Globus pallidus (tissue), 1 donor: Measurements from ENCODE around the gene IFT27.
A peak's percentile ranks its signal among the peaks of the same experiment; 100 is the strongest.
"Not testable (repeated sequence)": the region's sequence is repeated elsewhere in the genome, so short reads cannot be mapped to it uniquely, and the experiment has no call there.

Experiments used
- DNase-seq: peaks from one replicate; pipeline ENCODE4 v3.0.0-alpha.2; 2015; ENCODE audit warnings: low spot score

Gene IFT27

DNA sequence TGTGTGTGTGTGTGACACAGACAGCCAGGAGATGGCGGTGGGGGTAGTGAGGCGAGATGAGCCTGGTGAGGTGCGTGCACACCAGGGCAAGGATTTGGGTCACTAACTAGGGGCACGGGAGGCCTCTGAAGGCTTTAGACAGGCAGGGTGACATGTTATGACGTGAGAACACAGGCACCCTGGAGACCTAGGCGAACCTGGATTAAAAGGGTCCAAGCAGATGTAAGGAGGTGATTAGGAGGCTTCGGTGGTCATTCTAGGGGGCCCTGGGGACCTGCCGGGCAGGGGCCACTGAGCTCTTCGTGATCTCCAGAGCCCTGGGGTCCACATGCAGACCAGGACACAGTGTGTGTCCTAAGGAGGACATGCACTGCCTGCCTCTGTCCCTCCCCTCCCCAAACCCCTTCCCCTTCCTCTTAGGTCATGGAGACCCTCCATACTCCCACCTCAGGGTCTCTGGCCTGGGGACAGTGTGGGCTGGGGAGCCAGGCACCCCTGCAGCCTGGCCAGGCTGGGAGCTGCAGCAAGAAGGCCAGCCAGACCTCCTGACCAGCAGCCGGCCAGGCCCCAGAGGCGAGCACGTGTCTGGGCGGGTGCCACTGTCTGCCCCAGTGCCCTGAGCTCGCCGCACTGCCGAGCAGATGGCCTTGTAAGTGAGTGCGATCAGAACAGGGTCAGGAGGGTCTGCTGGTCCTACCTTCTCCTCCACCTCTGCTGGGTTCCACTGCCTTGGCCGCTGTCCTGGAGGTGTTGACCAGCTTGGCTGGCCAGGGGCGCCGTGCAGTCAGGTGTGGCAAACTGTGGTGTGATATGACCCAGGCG, 32.1 kb downstream of the IFT27 start:
- no peak for DNase-seq

DNA sequence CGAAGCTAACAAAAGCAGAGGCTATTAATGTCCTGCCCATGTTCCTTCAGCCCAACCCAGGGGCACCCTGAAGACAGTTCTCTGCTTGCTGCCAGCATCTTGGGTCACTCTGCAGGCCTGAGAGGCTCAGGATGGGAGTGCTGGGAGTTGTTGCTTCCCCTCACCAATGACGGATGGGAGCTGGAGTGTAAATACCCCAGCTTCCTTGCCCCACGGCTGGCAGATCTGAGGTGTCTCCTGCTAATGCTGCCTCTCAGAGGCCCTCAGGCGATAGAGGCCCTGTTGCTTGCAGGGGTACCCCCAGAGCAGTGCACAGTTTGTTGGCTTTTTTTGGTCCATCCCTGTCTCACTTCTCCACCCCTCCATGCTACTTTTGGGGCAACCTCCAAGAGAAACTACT, 32.9 kb downstream of the IFT27 start:
- DNase-seq = no peak

DNA sequence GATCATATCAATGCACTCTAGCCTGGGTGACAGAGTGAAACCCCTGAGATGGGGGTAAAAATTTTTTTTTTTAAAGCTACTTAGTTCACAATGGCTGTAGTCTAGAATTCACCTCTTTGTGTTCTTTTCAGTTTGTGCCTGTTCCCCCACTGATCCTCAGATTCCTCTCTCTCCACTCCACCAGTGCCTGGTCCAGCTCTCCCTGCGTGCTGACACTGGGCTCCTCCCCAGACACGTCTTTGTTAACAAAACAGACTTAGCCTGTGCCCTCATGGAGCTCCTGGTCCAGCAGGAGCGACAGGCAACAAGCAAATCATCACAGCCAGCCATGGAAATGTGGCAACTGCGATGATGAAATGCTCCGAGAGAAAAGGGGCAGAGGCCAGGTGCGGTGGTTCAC, 34.0 kb downstream of the IFT27 start:
- DNase-seq = no peak

DNA sequence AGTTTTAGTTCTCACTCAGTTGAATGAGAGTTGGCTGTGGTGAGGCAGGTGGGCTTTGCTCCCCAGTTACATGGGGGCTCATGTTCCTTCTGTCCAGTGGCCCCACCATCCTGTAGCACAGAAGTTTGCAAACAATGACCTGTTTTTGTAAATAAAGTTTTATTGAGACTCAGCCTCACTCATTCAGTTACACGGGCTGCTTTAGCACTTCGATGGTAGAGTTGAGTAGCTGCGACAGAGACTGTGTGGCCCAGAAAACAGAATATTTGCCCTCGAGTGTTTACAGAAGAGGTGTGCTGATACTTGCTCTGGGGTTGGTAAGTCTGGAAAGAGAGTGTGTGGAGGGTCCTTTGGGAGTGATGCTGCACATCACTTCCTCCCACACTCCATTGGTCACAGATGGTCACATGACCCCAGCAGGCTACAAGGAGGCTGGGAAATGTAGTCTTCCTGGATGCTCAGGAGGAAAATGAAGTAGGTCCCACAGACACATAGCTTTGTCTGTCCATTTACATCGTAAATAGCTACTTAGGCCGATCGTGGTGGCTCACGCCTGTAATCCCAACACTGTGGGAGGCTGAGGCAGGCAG, 34.6 kb downstream of the IFT27 start:
- no peak for DNase-seq

DNA sequence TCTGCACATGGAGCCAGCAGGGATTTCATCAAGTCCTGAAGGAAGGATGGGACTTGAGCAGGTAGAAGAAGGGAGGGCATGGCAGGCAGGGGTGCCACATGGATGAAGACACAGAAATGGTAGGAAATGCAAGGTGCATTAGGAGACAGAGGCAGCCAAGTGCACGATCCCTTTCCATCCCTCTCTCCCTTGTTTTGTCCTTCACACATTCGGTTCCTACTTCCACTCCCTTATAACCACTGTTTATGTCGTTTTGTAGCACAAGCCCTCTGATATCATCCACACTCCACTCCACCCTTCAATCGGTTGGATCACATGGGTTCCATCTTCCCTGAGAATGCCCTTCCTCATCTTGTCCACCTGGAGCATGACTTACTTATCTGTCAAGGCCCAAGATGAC, 35.2 kb downstream of the IFT27 start:
- no peak for DNase-seq

DNA sequence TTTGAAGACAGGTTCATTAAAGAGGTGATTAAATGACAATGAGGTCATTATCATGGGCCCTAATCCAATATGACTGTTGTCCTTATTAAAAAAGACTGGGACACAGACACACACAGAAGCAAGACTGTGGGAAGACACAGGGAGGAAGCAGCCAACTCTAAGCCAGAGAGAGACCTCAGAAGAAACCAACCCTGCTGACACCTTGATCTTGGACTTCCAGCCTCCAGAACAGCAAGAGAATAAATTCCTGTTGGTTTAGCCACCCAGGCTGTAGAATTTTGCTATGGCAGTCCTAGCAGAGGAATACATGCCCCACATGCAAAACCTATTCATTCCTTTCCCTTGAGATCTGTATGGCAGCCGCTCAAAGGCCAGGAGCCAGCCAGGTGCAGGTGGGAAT, 36.7 kb downstream of the IFT27 start:
- DNase-seq = no peak

DNA sequence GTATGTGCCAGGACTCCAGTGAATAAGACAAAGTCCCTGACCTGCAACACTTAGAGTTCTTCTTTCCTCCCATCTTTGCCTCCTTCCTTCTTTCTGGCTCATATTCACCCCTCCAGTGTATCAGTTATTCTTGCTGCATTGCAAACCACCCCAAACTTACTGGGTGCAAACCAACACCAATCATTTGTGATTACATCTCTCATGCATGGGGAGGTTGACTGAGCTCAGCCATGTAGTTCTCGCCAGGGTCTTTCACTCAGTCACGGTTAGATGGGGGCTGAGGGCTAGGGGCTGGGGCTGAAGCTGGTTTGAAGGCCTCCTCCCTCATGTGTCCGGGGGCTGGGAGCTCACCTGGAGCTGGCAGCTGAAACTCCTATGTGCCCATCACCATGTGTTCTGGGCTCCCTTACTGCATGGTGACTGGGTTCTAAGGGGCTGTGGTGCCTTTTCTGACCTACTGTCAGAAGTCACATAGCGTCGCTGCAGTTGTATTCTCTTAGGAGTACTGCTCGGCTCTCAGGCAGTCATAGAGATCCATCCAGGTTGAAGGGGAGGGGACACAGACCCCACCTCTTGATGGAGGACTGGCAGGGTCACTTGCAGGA, 37.4 kb downstream of the IFT27 start:
- no peak for DNase-seq

DNA sequence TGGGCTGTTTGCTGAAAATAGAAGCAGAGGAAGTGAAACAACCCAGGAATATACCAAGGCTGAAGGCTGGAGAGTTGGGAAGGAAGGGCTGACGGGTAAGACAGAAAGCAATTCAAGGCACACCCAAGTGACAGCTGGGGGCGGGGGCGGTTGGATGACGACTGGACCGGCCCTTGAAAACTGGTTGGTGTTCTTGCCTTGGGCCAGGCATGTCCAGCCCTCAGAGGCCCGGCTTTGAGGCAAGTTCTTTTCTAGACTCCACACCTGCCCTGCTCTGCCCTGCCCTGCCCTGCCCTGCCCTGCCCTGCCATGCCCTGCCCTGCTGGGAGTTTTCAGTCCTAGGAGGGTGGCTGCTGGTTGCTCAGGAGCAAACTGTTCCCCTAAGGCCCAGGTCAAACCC, 38.1 kb downstream of the IFT27 start:
- peak; percentile 24 for DNase-seq

DNA sequence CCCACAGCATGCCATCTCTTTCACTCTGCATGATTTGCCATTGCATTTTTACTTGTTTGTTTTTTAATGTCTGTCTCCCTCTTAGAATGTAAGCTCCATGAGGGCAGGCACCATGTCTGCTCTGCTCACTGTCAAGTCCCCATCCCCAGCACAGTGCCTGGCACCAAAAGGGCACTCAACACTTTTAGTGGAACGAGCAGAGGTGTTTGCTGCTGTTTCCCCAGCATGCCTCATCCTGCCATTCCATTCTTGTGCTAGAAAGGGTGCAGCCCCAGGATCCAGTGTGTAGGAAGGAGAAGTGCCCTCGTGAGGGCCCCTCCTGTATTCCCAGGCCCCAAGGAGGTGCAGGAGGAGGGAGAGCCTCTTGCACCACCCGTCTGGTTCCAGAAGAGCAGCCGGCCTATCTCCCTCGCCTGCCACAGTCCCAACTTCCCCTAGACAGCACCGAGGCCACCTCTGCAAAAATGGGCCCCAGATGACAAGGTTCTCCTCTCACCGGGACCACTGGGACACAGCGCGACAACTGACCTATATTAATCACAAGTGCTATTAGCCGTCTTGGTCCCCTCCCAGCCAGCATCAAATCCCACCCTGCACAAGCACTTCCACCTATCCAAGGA, 39.1 kb downstream of the IFT27 start:
- DNase-seq = no peak

DNA sequence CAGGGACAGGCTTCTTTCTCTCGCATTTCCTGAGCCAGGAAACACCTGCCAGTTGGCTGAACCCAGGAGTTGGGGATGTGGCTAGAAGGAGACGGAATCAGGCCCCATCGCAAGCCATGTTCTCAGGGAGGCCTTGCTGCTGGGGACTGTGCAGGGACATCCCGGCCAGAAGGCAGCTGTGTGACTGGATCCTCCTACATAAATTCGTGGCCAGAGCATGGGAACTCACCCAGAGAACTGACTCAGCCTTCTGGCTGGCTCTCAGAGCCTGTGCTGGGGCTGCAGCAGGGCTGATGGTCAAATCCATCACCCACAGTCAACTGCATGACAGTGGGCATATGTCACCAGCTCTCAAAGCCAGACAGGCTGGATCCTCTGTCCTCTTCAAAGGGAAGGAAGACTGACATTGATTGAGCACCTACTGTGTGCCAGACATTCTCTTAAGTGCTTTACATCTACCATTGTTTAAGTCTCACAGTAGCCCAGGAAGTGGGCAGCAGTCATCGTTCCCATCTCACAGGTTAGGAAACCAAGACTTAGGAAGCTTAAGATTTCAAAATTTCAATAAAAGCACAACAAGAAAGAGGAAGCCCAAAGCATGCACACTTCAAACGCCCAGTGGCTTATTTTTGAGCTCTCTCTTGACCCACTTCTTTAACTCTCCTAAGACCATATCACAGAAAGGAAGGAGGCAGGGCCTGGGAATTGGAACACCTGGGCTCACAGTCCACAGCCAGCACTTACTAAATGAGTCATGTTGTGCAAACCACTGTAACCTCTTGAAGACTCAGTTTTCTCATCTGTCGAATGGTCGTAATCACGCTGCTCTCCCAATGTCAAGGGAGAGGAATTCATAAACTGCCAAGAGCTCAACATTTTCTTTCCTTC, 41.5 kb downstream of the IFT27 start:
- no peak for DNase-seq

DNA sequence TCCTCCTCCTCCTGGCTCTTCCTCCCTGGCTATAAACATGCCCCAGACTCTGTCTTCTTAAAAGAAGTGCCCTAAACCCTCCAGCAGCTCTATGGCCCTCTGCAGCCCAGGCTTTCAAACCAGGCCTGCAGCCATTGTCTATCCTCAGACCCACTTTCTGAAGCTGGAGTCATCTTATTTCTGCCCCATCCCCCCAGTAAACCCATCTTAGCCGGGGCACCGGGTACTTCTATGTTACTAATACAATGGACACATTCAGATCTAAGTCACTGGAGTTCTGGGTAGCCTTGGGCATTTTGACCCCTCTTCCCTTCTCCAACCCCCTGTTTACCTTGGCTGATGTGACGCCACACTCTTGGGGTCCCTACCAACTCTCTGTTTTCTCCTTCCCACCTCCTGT, 42.6 kb downstream of the IFT27 start:
- no peak for DNase-seq

DNA sequence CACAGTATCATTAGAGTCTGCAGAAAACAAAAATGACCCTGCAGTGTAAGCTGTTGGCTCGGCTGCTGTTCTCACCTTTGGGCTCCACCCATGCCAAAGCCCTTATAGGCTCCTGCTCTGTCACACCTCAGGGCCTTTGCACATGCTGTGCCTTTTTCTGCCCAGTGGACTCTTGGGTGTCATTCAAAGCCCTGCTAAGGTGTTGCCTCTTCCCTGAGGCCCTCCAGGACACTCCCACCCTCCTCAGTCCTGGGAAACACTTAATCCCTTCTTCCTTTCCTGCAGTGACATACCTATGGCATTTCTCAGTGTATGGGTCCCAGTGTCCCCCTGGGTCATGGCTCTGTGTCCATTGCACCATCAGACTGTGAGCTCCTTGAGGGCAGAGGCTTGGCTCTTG, 43.3 kb downstream of the IFT27 start:
- DNase-seq = no peak

DNA sequence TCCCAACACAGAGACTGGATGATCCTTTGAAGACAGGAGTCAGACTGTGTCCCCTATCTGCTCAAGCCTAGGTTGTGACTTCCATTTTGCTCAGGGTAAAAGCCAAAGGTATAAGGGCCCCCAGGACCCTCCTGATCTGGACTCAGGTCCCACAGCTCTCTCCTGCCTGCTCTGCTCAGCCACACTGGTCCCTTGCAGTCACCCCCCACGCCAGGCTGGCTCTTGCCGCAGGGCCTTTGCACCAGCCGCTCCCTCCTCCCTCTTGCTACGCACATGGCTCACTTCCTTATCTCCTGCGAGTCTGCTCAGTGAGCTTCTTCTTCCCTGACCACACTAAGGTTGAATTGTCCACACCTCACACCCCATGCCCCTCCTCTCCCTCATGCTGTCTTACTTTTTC, 44.0 kb downstream of the IFT27 start:
- DNase-seq = no peak

DNA sequence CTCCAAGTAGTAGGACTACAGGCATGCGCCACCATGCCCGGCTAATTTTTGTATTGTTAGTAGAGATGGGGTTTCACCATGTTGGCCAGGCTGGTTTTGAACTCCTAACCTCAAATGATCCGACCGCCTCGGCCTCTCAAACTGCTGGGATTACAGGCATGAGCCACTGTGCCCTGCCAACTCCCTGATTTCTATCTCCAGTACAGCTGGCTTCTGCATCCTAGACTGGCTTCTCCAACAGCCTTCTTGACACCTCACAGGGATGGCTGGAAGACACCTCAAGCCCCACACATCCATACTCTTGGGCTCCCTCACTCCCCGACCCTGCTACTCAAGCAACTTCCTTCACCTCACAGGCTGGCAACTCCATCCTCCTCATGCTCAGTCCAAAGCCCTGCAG, 44.6 kb downstream of the IFT27 start:
- not testable (repeated sequence) for DNase-seq

DNA sequence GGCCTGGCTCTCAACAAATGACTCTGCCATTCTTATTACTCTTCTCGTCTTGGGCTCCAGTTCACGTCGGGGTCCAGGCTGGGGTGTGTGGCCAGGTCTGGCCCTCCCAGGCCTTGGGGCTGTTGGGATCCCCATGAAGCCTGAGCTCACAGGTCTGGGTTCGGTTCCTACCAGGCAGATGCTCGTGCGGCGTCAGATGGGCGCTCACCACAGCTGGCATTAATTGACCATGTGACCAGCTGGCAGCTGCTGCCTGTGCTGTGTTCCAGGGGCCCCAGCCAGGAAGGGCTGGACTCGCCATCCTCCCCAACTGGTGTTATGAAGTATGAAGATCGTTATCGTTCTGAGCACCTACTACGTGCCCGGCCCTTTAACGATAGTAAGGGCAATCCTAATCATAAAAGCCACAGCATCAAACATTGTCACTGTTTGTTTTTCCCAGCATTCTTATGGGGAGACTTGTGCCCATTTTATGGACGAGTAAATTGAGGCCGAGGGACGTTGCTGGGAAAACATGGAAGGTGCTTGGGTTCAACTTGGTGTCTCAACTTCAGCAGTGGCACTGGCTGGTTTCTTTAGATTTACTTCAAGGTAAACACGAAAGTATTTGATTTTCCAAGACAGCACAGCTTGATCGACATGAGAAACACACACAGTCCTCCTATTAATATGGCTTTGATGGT, 45.6 kb downstream of the IFT27 start:
- DNase-seq = no peak

DNA sequence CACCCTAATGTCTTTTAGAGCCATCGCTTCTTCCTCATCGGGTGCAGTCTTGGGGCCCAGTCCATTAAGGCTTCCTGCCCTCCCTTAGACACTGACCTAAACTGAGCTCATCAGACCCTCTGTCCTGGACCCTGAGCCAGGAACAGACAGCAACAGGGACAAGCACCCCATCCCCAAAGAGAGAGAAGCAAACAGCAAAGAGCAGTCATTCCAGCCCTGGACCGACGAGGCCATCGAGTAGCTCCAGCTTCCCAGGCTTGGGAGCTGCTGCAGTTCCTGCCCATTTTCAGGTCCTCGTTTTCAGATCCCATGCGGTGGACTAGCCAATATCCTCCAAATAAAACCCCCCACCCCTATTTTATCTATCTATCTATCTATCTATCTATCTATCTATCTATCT, 46.6 kb downstream of the IFT27 start:
- no peak for DNase-seq

DNA sequence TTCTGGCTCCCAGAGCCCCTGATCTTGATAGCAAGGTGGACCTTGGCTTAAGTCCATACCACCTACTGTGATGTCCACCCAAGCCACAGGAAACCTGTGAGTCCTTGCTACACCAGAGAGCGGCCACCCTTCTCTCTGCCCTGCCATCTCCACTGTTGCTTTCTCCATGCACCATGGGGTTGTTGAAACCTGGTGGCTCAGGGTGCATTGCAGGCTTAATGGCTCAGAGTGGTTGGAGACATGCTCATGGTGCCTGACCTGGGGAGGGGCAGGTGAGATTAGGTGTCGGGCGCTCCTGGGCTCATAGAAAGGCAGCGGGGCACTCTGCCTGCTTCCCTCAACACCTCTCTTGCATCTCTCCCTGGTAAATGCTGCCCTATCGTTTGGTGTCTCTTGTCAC, 47.4 kb downstream of the IFT27 start:
- no peak for DNase-seq

DNA sequence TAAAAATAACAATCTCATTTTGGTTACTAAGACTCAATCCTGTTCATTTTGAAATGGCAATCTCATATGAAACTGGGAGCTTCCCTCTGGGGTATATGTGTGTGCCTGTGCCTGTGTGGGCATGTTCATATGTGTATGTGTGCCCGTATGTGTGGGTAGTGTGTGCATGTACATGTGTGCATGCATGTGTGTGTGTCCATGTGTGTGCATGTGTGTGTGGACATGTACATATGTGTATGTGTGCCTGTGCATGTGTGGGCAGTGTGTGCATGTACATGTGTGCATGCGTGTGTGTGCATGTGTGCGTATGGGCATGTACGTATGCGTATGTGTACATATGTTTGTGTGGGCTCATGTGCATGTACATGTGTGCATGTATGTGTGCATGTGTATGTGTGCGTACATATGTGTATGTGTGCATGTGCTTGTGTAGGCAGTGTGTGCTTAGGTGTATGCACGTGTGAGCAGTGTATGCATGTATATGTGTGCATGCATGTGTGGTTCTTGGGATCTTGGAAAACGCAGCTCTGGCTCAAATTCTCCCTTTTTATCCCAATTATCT, 47.9 kb downstream of the IFT27 start:
- no peak for DNase-seq

DNA sequence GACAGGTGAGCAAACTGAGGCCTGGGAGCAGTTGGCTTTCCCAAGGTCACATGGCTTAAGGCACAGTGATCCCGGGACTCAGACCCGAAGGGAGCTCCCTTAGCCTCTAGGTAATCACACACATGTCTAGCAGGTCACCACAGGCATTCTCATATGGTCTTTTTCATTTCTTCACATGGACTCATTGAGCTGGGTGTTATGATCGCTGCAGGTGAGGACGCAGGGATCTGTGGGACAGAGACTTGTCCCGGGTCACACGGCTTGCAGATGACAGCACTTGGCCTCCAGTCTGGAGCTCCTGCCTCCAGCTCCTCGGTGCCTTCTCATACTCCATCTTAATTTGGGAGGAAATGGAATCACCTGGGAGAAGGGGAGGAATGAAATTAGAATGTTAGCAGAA, 48.8 kb downstream of the IFT27 start:
- no peak for DNase-seq

DNA sequence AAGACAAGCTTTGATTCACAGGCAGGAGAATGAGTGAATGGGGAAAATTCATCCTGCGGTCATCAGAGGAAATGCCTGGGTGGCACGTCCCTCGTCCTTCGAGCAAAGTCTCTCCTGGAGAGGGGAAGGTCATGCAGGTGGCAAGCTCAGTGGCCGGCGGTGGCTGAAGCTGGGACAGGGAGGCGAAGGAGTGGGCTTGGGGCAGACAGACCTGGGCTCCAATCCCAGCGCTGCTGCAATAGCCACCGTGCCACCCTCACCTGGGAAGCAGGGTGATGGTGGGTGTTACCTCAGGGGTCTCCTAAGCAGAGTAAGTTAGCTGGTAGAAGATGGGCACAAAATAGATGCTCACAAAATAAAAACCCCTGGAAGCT, 49.9 kb downstream of the IFT27 start:
- no peak for DNase-seq

DNA sequence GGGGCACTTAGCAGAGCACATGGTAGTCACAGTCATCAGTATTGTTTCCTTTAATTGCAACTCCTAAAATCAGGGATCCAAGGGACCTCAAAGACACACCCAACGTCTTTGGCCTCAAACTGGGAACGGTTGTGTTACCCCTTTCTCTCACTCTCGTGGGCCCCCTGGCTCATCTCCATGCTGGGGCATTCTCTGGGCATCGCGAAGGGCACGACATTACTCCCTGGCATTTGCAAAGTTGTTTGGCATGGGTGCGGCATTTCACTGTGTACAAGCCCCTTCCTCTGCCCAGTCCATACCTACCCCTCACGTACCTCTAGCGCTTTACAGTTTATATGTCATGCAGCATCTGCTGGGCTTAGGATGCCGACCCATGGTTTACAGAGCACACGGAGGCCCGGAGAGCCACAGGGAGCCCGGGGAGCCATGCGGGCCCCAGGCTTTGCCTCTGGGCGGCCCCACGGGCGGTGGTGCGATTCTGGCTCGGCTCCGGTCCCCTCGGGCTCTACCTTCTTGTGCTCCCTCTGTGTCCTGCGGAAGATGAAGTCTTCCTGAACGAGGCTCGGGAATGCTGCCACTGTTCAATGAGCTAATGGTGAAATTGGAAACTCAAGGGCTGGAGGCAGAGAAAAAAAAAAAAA, 50.4 kb downstream of the IFT27 start:
- DNase-seq = no peak
